Spleen (tissue), 11 donors: ENCODE results near the gene LRCH4. TPM values are rescaled to one million over a fixed set of nuclear protein-coding genes. Genes with fewer than 3 reads are reported as not detected.

Experiments
- DNase-seq: peaks from one replicate; pipeline ENCODE4 v3.0.0-alpha.2; 2020
- H3K27ac ChIP-seq, 8 donors: fragments of 200-600 bp; sonication (generic) in 7 of 8; 1 replicate in 4 of 8; 2 replicates in 4 of 8; pipeline versions ENCODE4 v1.5.0 to v1.8.0; 2016 to 2021; ENCODE audit warnings: inconsistent platforms in 4 of 8, mild to moderate bottlenecking in 4 of 8, moderate library complexity in 1 of 8
- H3K27me3 ChIP-seq, 7 donors: fragments of 200-600 bp; sonication (generic) in 6 of 7; replicated peaks in 1 of 7; 1 replicate in 4 of 7; 2 replicates in 3 of 7; pipeline versions ENCODE4 v1.5.0 to v1.8.0; 2016 to 2021; ENCODE audit warnings: inconsistent platforms in 3 of 7, mild to moderate bottlenecking in 1 of 7
- H3K36me3 ChIP-seq, 6 donors: fragments of 200-600 bp; sonication (generic) in 5 of 6; 1 replicate in 4 of 6; 2 replicates in 2 of 6; pipeline versions ENCODE4 v1.5.0 to v1.8.0; 2016 to 2021; ENCODE audit warnings: inconsistent platforms in 2 of 6
- H3K4me1 ChIP-seq, 6 donors: fragments of 200-600 bp; sonication (generic) in 5 of 6; 1 replicate in 3 of 6; 2 replicates in 3 of 6; pipeline versions ENCODE4 v1.5.0 to v1.8.0; 2016 to 2021; ENCODE audit warnings: inconsistent platforms in 3 of 6
- H3K4me3 ChIP-seq, 8 donors: fragments of 200-600 bp; sonication (generic) in 7 of 8; 1 replicate in 4 of 8; 2 replicates in 4 of 8; pipeline versions ENCODE4 v1.5.0 to v1.8.0; 2016 to 2021; ENCODE audit warnings: inconsistent platforms in 4 of 8, mild to moderate bottlenecking in 4 of 8, moderate library complexity in 2 of 8
- H3K9me3 ChIP-seq, 8 donors: fragments of 200-600 bp; sonication (generic) in 7 of 8; 1 replicate in 4 of 8; 2 replicates in 4 of 8; pipeline versions ENCODE4 v1.5.0 to v1.8.0; 2016 to 2021; ENCODE audit warnings: inconsistent platforms in 4 of 8
- POLR2A ChIP-seq, 3 donors: fragments of 450-650 bp; IDR thresholded peaks; one replicate each; pipeline ENCODE4 v1.5.1; 2017; ENCODE audit warnings: antibody characterized with exemption in 3 of 3, mild to moderate bottlenecking in 1 of 3
- POLR2AphosphoS5 ChIP-seq, 3 donors: sonication (generic); formaldehyde crosslinking; IDR thresholded peaks; one replicate each; pipeline ENCODE4 v1.5.1; 2017; ENCODE audit warnings: antibody characterized with exemption in 3 of 3
- WGBS, 5 donors: extraction: QIAGEN DNeasy Blood & Tissue Kit in 3 of 5; methylation state at CpG; one replicate each; pipeline versions ENCODE4 v1.1.5 to v1.1.7; 2013 to 2018; 5-methylcytosine and 5-hydroxymethylcytosine counted together
- intact Hi-C: fragments of 100-400 bp; cut with DNase I; formaldehyde crosslinking; loops from one replicate; pipeline ENCODE4 v1.15.0; 2023; ENCODE audit warnings: low total_unique reads
- polyA plus RNA-seq, 3 donors: library from polyadenylated mRNA; stranded (reverse); fragments of 200-250 nt; gene quantifications; one replicate each; pipeline ENCODE4 v1.2.1, GENCODE V29; 2013
- total RNA-seq, 7 donors: library from RNA; depleted of rRNA in 3 of 7; stranded (reverse); fragments of >200 nt in 3 of 7; fragmentation: NEBNext Ultra II Directional in 4 of 7; extraction: Animal tissue kit (Norgen Biotek cat#: 25700) in 4 of 7; gene quantifications; one replicate each; pipeline versions ENCODE4 v1.1.0 to v1.2.1, GENCODE V29; 2016 to 2021
- TF ChIP-seq, protein P1 (sequence below), 11 experiments: fragments of 200-600 bp in 7 of 11; fragments of 450-650 bp in 4 of 11; sonication (generic) in 4 of 11; IDR thresholded peaks in 8 of 11; conservative IDR thresholded peaks in 3 of 11; 1 replicate in 7 of 11; 2 replicates in 4 of 11; pipeline versions ENCODE4 v1.4.0 to v1.8.0; 2016 to 2021; ENCODE audit warnings: antibody characterized with exemption in 11 of 11, inconsistent platforms in 4 of 11, mild to moderate bottlenecking in 1 of 11
- donor health status: healthy with polysubstance abuse.
- donor health status: DM: no; HTN: no; CAD: no; lungs with moderate emphysema.
- donor health status: DM: no; HTN: no; CAD: no.
- donor health status: Bipolar disorder and iron deficiency.
- donor health status: healthy.
- donor health status: DM: no; HTN: no; CAD: no.
- donor health status: DM: yes; HTN: yes; CAD: no.

The LRCH4 gene
- total and polyA plus RNA-seq, 10 donors: 145 to 333 (median 197) TPM

DNA sequence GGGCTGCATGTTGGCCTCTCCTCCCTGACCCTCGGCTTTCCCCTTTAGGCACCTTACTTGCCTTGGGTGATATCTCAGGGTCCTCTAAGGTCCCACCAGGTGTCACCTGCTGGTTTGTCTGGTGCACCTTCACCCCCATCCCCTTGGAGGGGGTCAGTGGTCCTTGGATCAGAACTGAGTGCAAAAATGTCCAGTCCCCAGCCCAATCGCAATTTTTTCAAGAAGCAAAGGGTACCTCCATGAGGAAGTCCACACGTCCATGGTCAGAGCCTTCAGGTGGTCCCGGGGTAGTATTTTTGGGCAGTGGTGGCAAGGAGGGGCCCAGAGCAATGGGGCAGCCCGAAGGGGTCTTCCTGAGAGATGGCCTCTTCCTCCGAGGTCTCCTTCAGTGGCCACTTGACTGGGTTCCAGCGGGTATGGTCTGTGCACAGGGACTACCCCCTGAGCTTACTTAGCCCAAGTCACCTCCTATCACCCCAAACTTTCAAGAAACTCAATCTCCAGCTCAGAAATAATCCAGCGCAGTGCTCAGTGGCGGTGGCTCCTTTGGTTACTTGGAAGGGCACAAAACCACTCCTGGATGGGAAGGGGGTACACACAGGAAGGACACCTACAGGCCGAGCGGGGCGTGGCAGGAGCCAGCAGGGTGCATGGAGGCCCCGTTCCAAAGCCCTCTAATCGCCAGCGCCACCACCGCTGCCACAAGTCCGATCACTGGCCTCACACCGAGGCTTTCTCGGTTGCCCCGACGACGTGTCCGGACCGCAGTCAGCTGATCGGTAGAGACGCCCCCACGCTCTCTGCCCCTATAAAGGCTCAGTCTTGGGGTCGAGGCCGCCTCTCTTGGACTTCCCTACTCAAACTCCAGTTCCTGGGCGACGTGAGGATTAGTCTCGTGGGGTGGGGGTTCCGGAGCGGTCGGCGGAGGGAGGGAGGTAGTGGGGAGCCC is 16.8 kb downstream of the LRCH4 start:
- TF ChIP-seq POLR2AphosphoS5 (IDR thresholded peaks at IDR 0.05): peak; percentile 72 to 85 (median 80)
- TF ChIP-seq, protein P1, sequence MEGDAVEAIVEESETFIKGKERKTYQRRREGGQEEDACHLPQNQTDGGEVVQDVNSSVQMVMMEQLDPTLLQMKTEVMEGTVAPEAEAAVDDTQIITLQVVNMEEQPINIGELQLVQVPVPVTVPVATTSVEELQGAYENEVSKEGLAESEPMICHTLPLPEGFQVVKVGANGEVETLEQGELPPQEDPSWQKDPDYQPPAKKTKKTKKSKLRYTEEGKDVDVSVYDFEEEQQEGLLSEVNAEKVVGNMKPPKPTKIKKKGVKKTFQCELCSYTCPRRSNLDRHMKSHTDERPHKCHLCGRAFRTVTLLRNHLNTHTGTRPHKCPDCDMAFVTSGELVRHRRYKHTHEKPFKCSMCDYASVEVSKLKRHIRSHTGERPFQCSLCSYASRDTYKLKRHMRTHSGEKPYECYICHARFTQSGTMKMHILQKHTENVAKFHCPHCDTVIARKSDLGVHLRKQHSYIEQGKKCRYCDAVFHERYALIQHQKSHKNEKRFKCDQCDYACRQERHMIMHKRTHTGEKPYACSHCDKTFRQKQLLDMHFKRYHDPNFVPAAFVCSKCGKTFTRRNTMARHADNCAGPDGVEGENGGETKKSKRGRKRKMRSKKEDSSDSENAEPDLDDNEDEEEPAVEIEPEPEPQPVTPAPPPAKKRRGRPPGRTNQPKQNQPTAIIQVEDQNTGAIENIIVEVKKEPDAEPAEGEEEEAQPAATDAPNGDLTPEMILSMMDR (IDR thresholded peaks at IDR 0.05 in 8 of 11, conservative IDR thresholded peaks at IDR 0.05 in 3 of 11): peak in 7 of 11 experiments; percentile 37 to 62 (median 58)
- no peak for TF ChIP-seq POLR2A (IDR thresholded peaks at IDR 0.05)
- Histone ChIP-seq H3K27ac (peak overlapping the region in 7 of 8 donors; percentile 19 to 85 (median 73)), H3K4me1 (peaks cover 23 to 75% (median 51%) of the 10 kb centered on the region in 6 donors), H3K27me3 (peaks cover 0 to 17% (median 0%) of the 10 kb centered on the region in 7 donors), H3K9me3 (no peaks in the 10 kb centered on the region), H3K36me3 (peaks cover 0 to 37% (median 18%) of the 10 kb centered on the region in 6 donors), H3K4me3 (peak overlapping the region; percentile 19 to 71 (median 38))
- peak; percentile 88 for DNase-seq
- WGBS, 5 donors: 23 to 39% (median 23%) methylated on average over 18 to 36 of the region's 36 CpGs
- intact Hi-C loops: no loop called here

DNA sequence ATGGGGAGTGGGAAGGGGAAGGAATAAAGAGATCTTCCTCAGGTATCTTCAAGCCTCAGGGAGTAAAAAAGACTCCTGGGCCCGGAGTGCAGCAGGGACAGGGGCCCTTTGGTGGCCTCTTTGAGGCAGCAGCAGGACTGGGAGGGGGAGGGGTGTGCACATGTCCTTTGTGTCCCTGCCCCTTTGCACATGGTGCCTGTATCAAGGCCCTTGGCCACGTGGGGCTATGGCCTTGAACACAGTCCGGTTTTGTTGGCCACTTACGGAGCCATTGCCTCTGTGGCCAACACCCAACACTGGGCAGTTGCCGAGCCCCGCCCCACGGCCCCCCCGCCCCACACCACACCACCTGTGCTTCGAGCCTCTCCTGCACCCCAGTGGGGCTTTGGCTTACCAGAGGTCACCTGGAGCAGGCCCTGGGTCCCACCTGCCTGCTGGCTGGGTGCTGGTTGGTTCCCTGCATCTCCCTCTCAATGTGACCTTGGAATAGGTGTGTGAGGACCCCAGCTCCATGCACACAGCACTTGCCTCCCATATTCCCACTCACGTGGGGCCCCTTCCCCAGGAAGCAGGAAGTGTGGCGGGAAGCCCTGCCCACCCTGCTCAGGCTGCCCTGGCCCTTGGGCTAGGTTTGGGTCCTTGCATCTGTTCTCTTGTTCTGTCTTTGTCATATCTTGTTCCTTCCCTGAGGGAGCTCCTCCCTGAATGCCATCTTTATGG is 17.6 kb downstream of the LRCH4 start:
- Histone ChIP-seq H3K4me3 (no peak overlapping the region), H3K27me3 (peaks cover 0 to 17% (median 0%) of the 10 kb centered on the region in 7 donors), H3K4me1 (peaks cover 30 to 83% (median 58%) of the 10 kb centered on the region in 6 donors), H3K9me3 (no peaks in the 10 kb centered on the region), H3K27ac (peak overlapping the region; percentile 29 to 85 (median 71)), H3K36me3 (peaks cover 0 to 33% (median 12%) of the 10 kb centered on the region in 6 donors)
- peak; percentile 87 for DNase-seq
- TF ChIP-seq POLR2A (IDR thresholded peaks at IDR 0.05) (no peak), POLR2AphosphoS5 (IDR thresholded peaks at IDR 0.05) (peak; percentile 30 to 75 (median 68))
- WGBS, 5 donors: 62 to 69% (median 66%) methylated on average over 3 to 10 of the region's 11 CpGs
- intact Hi-C loops: no loop called here

DNA sequence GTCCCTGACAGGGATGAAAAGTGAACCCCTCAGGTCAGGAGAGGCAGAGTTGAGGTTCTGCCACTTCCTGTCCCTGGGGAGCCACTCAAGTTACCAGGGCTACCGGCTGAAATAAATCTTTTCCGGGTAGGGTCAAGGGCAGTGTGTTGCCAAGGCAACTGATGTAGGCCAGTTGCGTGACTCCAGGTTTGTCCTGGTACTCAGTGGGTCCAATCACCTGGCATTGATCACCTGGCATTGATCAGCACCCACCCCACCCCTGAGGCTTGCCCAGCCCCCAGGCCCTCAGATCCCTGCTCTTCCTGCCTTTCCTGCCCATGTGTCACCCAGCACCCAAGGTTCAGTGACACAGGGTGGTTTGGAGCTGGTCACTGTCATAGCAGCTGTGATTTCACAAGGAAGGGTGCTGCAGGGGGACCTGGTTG is 18.2 kb downstream of the LRCH4 start:
- H3K27ac ChIP-seq: peak overlapping the region; percentile 29 to 85 (median 68)
- H3K27me3 ChIP-seq: peaks cover 0 to 17% (median 0%) of the 10 kb centered on the region in 7 donors
- H3K9me3 ChIP-seq: no peaks in the 10 kb centered on the region
- TF ChIP-seq POLR2AphosphoS5 (IDR thresholded peaks at IDR 0.05) (no peak), POLR2A (IDR thresholded peaks at IDR 0.05) (no peak)
- TF ChIP-seq, protein P1 (IDR thresholded peaks at IDR 0.05 in 8 of 11, conservative IDR thresholded peaks at IDR 0.05 in 3 of 11): no peak
- peaks cover 0 to 33% (median 10%) of the 10 kb centered on the region in 6 donors for H3K36me3 ChIP-seq
- peaks cover 30 to 84% (median 58%) of the 10 kb centered on the region in 6 donors for H3K4me1 ChIP-seq
- DNase-seq: peak; percentile 78
- intact Hi-C loops: no loop called here
- WGBS, 5 donors: 11 to 32% (median 19%) methylated on average over 3 of the region's 3 CpGs
- H3K4me3 ChIP-seq: no peak overlapping the region

DNA sequence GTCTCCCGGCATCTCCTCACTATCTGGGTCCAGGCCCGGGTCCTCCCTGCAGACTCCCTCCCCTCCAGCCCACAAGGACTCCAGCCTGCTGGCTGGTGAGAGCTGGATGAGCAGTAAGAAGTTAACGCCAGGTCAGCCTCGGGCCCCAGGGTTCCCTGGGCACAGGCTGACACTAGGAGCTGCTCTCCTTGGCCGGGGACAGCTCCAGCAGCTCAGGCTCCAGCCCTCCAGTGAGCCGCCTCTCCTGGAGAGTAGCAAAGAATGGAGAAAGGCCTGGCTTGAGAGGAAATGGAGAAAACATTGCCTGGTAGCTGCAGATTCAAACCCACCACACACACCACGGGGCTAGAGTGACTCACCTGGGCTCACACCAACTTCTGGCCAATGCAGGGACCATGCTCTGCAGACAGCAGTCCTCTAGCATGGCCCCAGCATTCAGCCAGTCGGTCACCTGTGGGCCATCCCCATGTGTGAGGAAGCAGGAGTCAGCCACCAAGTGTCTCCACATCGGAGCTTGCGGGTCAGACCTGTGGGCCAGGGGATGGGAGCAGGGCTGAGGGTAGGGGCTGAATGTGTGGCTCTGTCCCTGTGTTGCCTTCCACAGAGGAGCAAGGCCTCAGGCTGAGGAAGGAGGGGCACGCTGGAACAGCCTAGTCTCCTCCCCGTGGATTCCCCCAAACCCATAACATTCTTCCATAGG is 18.7 kb downstream of the LRCH4 start:
- peak; percentile 56 for DNase-seq
- intact Hi-C loops: no loop called here

More for the DNA sequence above, 18.7 kb downstream of the LRCH4 start:
- Histone ChIP-seq H3K27me3 (peaks cover 0 to 17% (median 0%) of the 10 kb centered on the region in 7 donors), H3K27ac (peak overlapping the region; percentile 27 to 85 (median 68)), H3K4me3 (no peak overlapping the region), H3K36me3 (peaks cover 0 to 33% (median 11%) of the 10 kb centered on the region in 6 donors), H3K9me3 (no peaks in the 10 kb centered on the region), H3K4me1 (peaks cover 30 to 78% (median 58%) of the 10 kb centered on the region in 6 donors)
- TF ChIP-seq, protein P1 (IDR thresholded peaks at IDR 0.05 in 8 of 11, conservative IDR thresholded peaks at IDR 0.05 in 3 of 11): no peak
- peak in 2 of 3 donors; percentile 9 to 59 for TF ChIP-seq POLR2AphosphoS5 (IDR thresholded peaks at IDR 0.05)
- 66 to 76% (median 72%) methylated on average over 9 to 12 of the region's 12 CpGs for WGBS, 5 donors
